T-helper 1 cell (primary cell): ENCODE results near the gene SEPTIN2.
"Not testable (repeated sequence)": the region's sequence is repeated elsewhere in the genome, so short reads cannot be mapped to it uniquely, and the experiment has no call there.

Experiments used
- DNase-seq, 5 donors: peaks; one replicate each; pipeline ENCODE4 v3.0.0-alpha.2; 2012 to 2020

Gene SEPTIN2

GRCh38 chr2:241288324-241288888, 27.3 kb upstream of the SEPTIN2 start:
- no peak for DNase-seq

- DNase-seq: no peak
Measured at GRCh38 chr2:241289053-241289452, 26.7 kb upstream of the SEPTIN2 start.

GRCh38 chr2:241289597-241289996, 26.1 kb upstream of the SEPTIN2 start:
- DNase-seq: no peak

- no peak for DNase-seq
Measured at GRCh38 chr2:241291153-241291552, 24.6 kb upstream of the SEPTIN2 start.

- DNase-seq: no peak
Measured at GRCh38 chr2:241291977-241292376, 23.7 kb upstream of the SEPTIN2 start.

GRCh38 chr2:241293378-241293797, 22.3 kb upstream of the SEPTIN2 start:
- not testable (repeated sequence) for DNase-seq

- no peak for DNase-seq
Measured at GRCh38 chr2:241295326-241296095, 20.2 kb upstream of the SEPTIN2 start.

GRCh38 chr2:241296767-241297166, 19.0 kb upstream of the SEPTIN2 start:
- DNase-seq: no peak

GRCh38 chr2:241298673-241299072, 17.1 kb upstream of the SEPTIN2 start:
- peak in 3 of 5 donors; percentile 11 to 27 (median 15) for DNase-seq

- peak in 1 of 5 donors; percentile 21 for DNase-seq
Measured at GRCh38 chr2:241300000-241300399, 15.7 kb upstream of the SEPTIN2 start.

- no peak for DNase-seq
Measured at GRCh38 chr2:241302083-241302482, 13.6 kb upstream of the SEPTIN2 start.

- no peak for DNase-seq
Measured at GRCh38 chr2:241302759-241303651, 12.7 kb upstream of the SEPTIN2 start.

- DNase-seq: no peak
Measured at GRCh38 chr2:241304039-241304670, 11.6 kb upstream of the SEPTIN2 start.

GRCh38 chr2:241307055-241307454, 8.7 kb upstream of the SEPTIN2 start:
- DNase-seq: no peak

GRCh38 chr2:241308267-241308666, 7.5 kb upstream of the SEPTIN2 start:
- no peak for DNase-seq

- DNase-seq: no peak
Measured at GRCh38 chr2:241308832-241309500, 6.8 kb upstream of the SEPTIN2 start.

- DNase-seq: peak; percentile 12 to 70 (median 37)
Measured at GRCh38 chr2:241309684-241310117, 6.0 kb upstream of the SEPTIN2 start.

GRCh38 chr2:241310917-241311566, 4.7 kb upstream of the SEPTIN2 start:
- DNase-seq: no peak

- no peak for DNase-seq
Measured at GRCh38 chr2:241312082-241312481, 3.6 kb upstream of the SEPTIN2 start.

GRCh38 chr2:241313543-241314095, 2.1 kb upstream of the SEPTIN2 start:
- DNase-seq: no peak
